SH-SY5Y (cell line): ENCODE measurements around the gene RAB2B.

Experiments
- GATA2 ChIP-seq: IDR thresholded peaks from 2 replicates; pipeline ENCODE4 v1.6.1; 2011; ENCODE audit warnings: mild to moderate bottlenecking, low read depth, low read length
- GATA3 ChIP-seq: IDR thresholded peaks from 2 replicates; pipeline ENCODE4 v1.6.1; 2011; ENCODE audit warnings: low read depth, mild to moderate bottlenecking, low read length, moderate library complexity

DNA sequence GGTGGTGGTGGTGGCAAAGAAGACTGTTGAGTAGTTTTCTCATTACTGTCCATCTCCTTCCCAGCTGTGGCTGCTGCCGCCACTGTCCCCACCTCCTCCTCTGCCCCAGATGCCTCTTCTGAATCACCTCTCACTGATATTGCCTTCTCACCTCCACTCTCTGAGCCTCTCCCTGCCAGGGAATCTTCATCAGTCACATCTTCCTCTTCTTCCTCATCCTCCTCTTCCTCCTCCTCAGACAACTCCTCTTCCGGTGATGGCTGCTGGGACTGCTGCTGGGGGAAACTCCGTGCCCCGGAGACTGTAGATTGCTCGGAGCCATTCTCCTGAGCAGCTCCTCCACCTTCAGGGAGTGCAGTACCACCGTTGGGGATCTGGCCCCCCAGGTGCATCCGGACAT lies 46.4 kb upstream of the RAB2B start:
- no peak for TF ChIP-seq GATA2
- TF ChIP-seq GATA3: no peak
